ENCODE measurements around the gene THBD. TPM values are rescaled to one million over a fixed set of nuclear protein-coding genes. Genes with fewer than 3 reads are reported as not detected.

THBD gene
- total RNA-seq, 1 donor = 0.36 TPM

DNA sequence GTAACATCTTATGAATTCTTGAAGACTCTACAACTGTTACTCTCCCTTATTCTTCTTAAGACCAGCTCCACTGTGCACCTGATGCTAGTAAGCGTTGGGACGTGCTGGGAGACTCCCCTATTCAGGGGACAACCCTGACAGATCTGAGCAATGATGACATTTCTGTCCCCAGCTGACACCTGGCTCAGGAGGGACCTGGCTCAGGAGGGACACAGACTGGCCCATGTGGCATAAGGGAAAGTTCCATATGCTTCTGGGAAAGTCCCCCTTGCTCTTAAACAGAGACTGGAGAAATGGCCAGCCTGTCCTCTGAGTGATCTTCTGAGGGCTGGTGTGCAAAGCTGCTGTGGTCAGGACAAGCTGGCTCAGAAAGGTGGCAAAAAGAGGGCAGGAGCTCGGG, 46.6 kb upstream of the THBD start:
- Histone ChIP-seq H4K20me1 (ENCODE audit: insufficient read depth, low read length) (no peaks in the 10 kb centered on the region), H3K4me1 (ENCODE audit: insufficient read depth, low read length) (peaks cover 3% of the 10 kb centered on the region), H3K79me2 (ENCODE audit: insufficient read depth, low read length) (no peaks in the 10 kb centered on the region), H2AFZ (ENCODE audit: low read length) (no peak overlapping the region), H3K36me3 (ENCODE audit: insufficient read depth, low read length) (no peaks in the 10 kb centered on the region), H3K27me3 (ENCODE audit: insufficient read depth, low read length) (peaks cover 13% of the 10 kb centered on the region), H3K4me3 (ENCODE audit: insufficient read depth, low read length) (no peak overlapping the region), H3K9me3 (ENCODE audit: low read depth, low read length) (no peaks in the 10 kb centered on the region), H3K4me2 (ENCODE audit: insufficient read depth, low read length) (no peak overlapping the region), H3K27ac (ENCODE audit: low read depth, low read length) (no peak overlapping the region)
- no peak for TF ChIP-seq CTCF (IDR thresholded peaks at IDR 0.05; ENCODE audit: extremely low read depth, low read depth, low read length)
- no peak for DNase-seq (ENCODE audit: insufficient read length, low spot score, missing footprints)

GRCh38 chr20:23095499-23095898, 46.0 kb upstream of the THBD start:
- no peaks in the 10 kb centered on the region for H3K9me3 ChIP-seq (ENCODE audit: low read depth, low read length)
- H3K36me3 ChIP-seq (ENCODE audit: insufficient read depth, low read length) = no peaks in the 10 kb centered on the region
- H4K20me1 ChIP-seq (ENCODE audit: insufficient read depth, low read length) = no peaks in the 10 kb centered on the region
- H3K79me2 ChIP-seq (ENCODE audit: insufficient read depth, low read length) = no peaks in the 10 kb centered on the region
- no peak overlapping the region for H3K4me2 ChIP-seq (ENCODE audit: insufficient read depth, low read length)
- H3K4me1 ChIP-seq (ENCODE audit: insufficient read depth, low read length) = peaks cover 3% of the 10 kb centered on the region
- H3K4me3 ChIP-seq (ENCODE audit: insufficient read depth, low read length) = no peak overlapping the region
- no peak overlapping the region for H3K27ac ChIP-seq (ENCODE audit: low read depth, low read length)
- peaks cover 13% of the 10 kb centered on the region for H3K27me3 ChIP-seq (ENCODE audit: insufficient read depth, low read length)
- no peak for DNase-seq (ENCODE audit: insufficient read length, low spot score, missing footprints)
- H2AFZ ChIP-seq (ENCODE audit: low read length) = no peak overlapping the region
- no peak for TF ChIP-seq CTCF (IDR thresholded peaks at IDR 0.05; ENCODE audit: extremely low read depth, low read depth, low read length)

DNA sequence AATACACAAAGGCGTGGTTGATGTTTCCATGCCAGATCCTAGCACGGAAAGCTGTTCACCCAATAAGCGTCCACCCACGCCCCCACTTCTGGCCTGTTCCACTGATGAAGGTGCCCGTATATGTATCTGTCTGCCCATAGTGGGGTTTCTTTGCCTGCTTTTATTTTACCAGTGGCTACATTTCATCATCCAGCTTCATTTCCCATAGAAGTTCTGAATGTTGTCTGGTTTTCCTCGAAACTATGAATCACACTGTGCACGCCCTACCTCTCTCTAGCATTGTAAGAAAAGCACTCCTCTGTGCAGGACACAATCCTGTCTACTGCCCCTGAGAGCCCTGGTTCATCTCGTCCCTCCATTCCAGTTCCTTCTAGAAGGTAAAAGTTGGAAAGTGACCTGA, 45.5 kb upstream of the THBD start:
- Histone ChIP-seq H3K36me3 (ENCODE audit: insufficient read depth, low read length) (no peaks in the 10 kb centered on the region), H3K9me3 (ENCODE audit: low read depth, low read length) (no peaks in the 10 kb centered on the region), H3K4me3 (ENCODE audit: insufficient read depth, low read length) (no peak overlapping the region), H3K27ac (ENCODE audit: low read depth, low read length) (no peak overlapping the region), H3K79me2 (ENCODE audit: insufficient read depth, low read length) (no peaks in the 10 kb centered on the region), H2AFZ (ENCODE audit: low read length) (no peak overlapping the region), H4K20me1 (ENCODE audit: insufficient read depth, low read length) (no peaks in the 10 kb centered on the region), H3K27me3 (ENCODE audit: insufficient read depth, low read length) (peaks cover 13% of the 10 kb centered on the region), H3K4me2 (ENCODE audit: insufficient read depth, low read length) (no peak overlapping the region), H3K4me1 (ENCODE audit: insufficient read depth, low read length) (peaks cover 3% of the 10 kb centered on the region)
- DNase-seq (ENCODE audit: insufficient read length, low spot score, missing footprints) = peak; percentile 66
- no peak for TF ChIP-seq CTCF (IDR thresholded peaks at IDR 0.05; ENCODE audit: extremely low read depth, low read depth, low read length)

DNA sequence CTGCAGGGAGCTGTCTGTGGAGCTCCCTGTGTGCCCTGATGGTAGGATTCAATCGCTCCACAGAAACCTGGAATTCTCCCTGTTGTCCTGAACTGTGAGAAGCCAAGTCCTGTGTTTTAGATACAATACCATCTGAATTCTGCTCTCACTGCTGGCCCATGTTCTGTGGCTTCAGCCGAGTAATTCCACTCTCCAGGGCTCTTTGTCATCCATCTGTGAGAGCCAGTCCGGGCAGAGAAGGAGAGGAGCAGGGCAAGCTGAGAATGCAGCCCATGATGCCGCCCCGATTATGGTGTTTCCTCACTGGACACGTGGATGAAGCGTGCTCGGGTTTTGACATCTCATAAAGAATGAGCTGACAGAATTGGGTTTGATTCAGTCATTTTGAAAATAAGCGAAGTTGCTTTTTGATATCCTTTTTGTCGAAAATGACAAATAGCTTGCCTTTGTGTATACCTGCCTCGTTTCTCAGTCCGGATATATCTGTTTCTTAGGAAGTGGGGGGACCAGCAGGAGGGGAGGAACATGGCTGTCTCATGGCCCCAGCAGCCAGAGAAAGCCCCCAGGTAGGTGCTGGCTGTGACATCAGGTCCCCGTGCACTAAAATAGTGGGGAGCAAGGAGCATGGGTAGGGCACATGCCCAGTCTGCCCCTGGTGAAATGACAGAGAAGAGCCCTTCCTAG, 44.9 kb upstream of the THBD start:
- Histone ChIP-seq H3K79me2 (ENCODE audit: insufficient read depth, low read length) (no peaks in the 10 kb centered on the region), H3K27me3 (ENCODE audit: insufficient read depth, low read length) (peaks cover 13% of the 10 kb centered on the region), H4K20me1 (ENCODE audit: insufficient read depth, low read length) (no peaks in the 10 kb centered on the region), H3K36me3 (ENCODE audit: insufficient read depth, low read length) (no peaks in the 10 kb centered on the region), H3K4me1 (ENCODE audit: insufficient read depth, low read length) (peaks cover 3% of the 10 kb centered on the region), H2AFZ (ENCODE audit: low read length) (no peak overlapping the region), H3K4me3 (ENCODE audit: insufficient read depth, low read length) (no peak overlapping the region), H3K4me2 (ENCODE audit: insufficient read depth, low read length) (no peak overlapping the region), H3K9me3 (ENCODE audit: low read depth, low read length) (no peaks in the 10 kb centered on the region), H3K27ac (ENCODE audit: low read depth, low read length) (no peak overlapping the region)
- peak; percentile 73 for DNase-seq (ENCODE audit: insufficient read length, low spot score, missing footprints)
- TF ChIP-seq CTCF (IDR thresholded peaks at IDR 0.05; ENCODE audit: extremely low read depth, low read depth, low read length) = no peak
